Chondrocyte (in vitro differentiated cells): ENCODE results near the gene AGPAT2. TPM values are rescaled to one million over a fixed set of nuclear protein-coding genes. Genes with fewer than 3 reads are reported as not detected.

ENCODE experiments used
- DNase-seq: peaks from one replicate; pipeline ENCODE4 v3.0.0; 2021; ENCODE audit warnings: mixed read lengths, low spot score
- H3K27ac Mint-ChIP-seq: one replicate; pipeline ENCODE4 v1.8.0; 2021; ENCODE audit warnings: mild to moderate bottlenecking, moderate library complexity, mixed read lengths; ENCODE audit not compliant: unreplicated experiment
- H3K27me3 Mint-ChIP-seq: 2 replicates; pipeline ENCODE4 v1.8.0; 2021; ENCODE audit warnings: low read depth, mixed read lengths
- H3K36me3 Mint-ChIP-seq: 2 replicates; pipeline ENCODE4 v1.8.0; 2021; ENCODE audit warnings: low read depth, mixed read lengths
- H3K4me1 Mint-ChIP-seq: 2 replicates; pipeline ENCODE4 v1.8.0; 2021; ENCODE audit warnings: low read depth, mild to moderate bottlenecking, mixed read lengths
- H3K4me3 Mint-ChIP-seq: one replicate; pipeline ENCODE4 v1.8.0; 2021; ENCODE audit warnings: mild to moderate bottlenecking, moderate library complexity, mixed read lengths; ENCODE audit not compliant: unreplicated experiment
- H3K9me3 Mint-ChIP-seq: 2 replicates; pipeline ENCODE4 v1.8.0; 2021; ENCODE audit warnings: low read depth, mixed read lengths
- total RNA-seq: library from RNA; stranded (reverse); gene quantifications from 3 replicates; pipeline ENCODE4 v1.2.1, GENCODE V29; 2021
- TF ChIP-seq, protein P1 (sequence below): fragments of 200-600 bp; sonication (generic); IDR thresholded peaks from 2 replicates; pipeline ENCODE4 v1.5.0; 2021; ENCODE audit warnings: antibody characterized with exemption, mild to moderate bottlenecking, moderate library complexity

Gene AGPAT2
- total RNA-seq, 1 donor from 2014 or later, result 39.8 TPM

DNA sequence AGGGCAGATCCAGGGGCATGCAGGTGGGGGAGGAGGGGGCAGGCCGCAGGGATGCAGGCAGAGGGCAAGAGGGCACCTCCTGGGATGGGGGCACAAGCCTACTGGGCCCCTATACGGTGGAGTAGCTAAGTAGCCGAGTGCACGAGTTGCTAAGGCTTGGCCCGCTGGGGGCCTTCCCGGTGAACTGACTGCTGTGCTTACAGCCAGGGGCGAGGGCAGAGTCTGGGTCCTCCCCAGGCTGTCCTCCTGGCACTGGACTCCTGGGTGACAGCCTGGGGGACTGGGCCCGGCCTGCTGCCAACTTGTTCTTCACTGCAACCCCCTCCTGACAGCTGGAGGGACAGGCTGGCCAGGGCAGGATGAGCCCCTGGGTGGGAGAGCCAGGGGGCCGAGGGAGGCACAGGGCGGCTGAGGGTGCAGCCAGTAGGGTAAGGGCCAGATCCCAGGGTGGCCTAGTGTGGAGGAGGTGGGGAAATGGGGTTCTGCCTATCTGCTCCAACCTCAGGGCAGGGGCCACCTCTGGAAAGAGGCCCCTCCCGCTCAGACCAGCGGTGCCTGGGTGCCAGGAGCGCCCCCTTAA is 26.2 kb downstream of the AGPAT2 start:
- H3K9me3 Mint-ChIP-seq, result no peaks in the 10 kb centered on the region
- H3K4me3 Mint-ChIP-seq, result no peak overlapping the region
- DNase-seq, result no peak
- no peak overlapping the region for H3K27ac Mint-ChIP-seq
- no peaks in the 10 kb centered on the region for H3K36me3 Mint-ChIP-seq
- H3K27me3 Mint-ChIP-seq, result peaks cover 8% of the 10 kb centered on the region
- TF ChIP-seq, protein P1, sequence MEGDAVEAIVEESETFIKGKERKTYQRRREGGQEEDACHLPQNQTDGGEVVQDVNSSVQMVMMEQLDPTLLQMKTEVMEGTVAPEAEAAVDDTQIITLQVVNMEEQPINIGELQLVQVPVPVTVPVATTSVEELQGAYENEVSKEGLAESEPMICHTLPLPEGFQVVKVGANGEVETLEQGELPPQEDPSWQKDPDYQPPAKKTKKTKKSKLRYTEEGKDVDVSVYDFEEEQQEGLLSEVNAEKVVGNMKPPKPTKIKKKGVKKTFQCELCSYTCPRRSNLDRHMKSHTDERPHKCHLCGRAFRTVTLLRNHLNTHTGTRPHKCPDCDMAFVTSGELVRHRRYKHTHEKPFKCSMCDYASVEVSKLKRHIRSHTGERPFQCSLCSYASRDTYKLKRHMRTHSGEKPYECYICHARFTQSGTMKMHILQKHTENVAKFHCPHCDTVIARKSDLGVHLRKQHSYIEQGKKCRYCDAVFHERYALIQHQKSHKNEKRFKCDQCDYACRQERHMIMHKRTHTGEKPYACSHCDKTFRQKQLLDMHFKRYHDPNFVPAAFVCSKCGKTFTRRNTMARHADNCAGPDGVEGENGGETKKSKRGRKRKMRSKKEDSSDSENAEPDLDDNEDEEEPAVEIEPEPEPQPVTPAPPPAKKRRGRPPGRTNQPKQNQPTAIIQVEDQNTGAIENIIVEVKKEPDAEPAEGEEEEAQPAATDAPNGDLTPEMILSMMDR, result no peak
- H3K4me1 Mint-ChIP-seq, result peaks cover 2% of the 10 kb centered on the region

DNA sequence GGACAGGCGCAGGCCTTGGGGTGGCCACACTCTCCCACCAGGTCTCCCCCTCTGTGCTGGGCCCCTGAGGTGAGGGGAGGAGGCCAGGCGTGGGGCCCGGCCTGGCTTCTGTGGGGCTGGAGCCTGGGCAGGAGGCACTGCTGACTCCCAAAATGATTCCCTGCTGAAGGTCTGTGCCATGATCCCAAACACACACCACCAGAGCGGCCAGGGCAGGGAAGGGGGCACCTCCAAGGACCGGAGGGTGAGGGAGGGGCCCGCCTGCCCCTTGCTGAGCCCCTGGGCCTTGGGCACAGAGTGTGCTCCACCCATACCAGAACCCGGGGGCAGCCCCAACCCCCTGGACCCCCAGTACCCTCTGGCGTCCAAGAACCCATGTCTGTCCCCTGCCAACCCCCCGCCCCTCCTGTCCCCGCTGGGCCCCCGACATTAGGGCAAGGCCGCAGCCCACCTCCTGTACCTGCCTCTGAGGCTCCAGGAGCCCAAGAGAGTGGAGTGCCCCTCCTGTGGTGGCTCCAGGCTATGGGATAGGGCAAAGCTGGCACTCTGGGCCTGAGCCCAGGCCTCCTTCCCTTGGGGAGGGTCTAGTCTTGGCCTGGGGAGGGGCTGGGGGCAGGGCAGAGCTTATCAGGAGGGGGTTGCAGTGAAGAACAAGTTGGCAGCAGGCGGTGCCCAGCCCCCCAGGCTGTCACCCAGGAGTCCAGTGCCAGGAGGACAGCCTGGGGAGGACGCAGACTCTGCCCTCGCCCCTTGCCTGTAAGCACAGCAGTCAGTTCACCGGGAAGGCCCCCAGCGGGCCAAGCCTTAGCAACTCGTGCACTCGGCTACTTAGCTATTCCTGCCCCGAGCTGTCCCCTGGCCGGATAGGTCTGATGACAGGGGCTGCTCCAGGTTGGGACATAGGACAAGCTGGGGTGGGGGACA is 27.1 kb downstream of the AGPAT2 start:
- H3K27ac Mint-ChIP-seq, result no peak overlapping the region
- no peaks in the 10 kb centered on the region for H3K36me3 Mint-ChIP-seq
- no peak overlapping the region for H3K4me3 Mint-ChIP-seq
- no peaks in the 10 kb centered on the region for H3K9me3 Mint-ChIP-seq
- no peak for DNase-seq
- H3K4me1 Mint-ChIP-seq, result peaks cover 1% of the 10 kb centered on the region
- TF ChIP-seq, protein P1, result no peak
- H3K27me3 Mint-ChIP-seq, result peaks cover 8% of the 10 kb centered on the region

DNA sequence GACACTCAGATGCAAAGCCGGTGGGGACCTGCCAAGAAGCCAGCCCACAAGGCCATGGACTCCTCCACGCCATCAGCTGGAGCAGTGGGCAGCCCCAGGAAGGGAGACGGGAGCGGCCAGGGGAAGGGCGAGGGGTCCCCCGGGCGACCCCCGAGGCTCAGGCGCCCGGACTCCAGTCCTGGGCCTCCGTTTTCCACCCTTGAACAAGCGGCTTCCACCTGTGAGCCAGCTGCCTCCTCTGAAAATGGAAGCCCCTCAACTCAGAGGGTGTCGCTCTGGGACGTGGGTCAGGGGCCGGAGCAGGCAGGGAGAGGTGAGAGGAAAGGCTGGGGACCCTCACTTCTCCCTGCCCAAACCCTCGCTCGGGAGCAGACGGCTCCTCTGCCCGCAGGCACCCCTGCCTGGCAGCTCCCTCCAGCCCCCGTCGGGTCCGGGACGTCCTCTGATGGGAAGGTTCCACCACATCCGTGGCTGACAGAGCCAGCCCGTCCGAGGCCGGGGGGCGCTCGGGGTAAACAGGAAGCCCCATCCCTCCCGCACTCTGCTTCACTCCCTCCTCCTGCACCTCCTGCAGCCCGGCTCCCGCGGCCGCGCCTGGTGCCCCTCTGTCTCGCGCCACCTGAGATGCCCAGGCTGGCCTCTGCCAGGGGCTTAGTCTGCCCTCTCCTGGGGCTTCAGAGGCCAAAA is 28.3 kb downstream of the AGPAT2 start:
- DNase-seq, result no peak
- Mint-ChIP-seq H3K27me3 (peaks cover 8% of the 10 kb centered on the region), H3K36me3 (no peaks in the 10 kb centered on the region), H3K27ac (no peak overlapping the region), H3K4me1 (no peaks in the 10 kb centered on the region), H3K9me3 (no peaks in the 10 kb centered on the region), H3K4me3 (no peak overlapping the region)
- TF ChIP-seq, protein P1, result no peak

DNA sequence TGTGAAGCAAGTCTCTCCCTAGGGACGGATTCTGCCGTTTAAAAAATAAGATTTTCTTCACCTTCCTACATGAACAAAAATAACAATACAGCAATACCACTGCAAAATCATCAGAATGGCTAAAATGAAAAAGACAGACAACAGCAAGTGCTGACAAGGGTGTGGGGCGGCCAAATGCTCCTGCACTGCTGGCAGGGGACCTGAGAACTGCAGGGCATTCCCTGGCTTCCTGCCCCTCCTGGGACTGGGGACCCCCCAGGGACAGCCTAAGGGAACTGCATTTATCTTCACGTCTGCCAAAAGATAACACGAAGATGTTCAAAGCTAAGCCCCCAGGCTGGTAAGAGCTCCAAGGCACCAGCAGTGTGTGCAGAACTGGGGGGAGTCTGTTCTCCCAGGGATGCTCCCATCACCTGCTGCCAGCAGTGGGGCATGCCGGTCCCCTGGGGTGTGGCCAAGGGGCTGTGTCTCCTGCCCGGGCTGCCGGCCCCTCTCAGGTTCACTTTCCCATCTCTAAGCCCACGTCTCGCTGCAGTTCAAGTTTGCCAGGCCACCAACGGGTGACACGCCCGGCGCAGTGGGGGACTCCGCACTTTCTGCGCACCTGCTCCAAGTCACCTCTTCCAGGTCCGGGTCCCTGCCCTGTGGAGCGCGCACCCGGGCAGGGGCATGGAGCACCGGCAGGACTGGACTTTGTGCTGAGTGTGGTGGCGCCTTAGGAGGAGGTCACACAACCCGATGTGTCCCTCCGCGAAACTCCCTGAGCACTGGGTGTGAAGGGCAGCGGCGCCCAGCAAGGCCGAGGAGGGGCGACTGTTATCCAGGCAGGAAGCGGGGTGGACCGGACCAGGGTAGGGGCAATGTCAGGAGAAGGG is 29.0 kb downstream of the AGPAT2 start:
- DNase-seq, result no peak
- Mint-ChIP-seq H3K9me3 (no peaks in the 10 kb centered on the region), H3K4me1 (no peaks in the 10 kb centered on the region)

More for the DNA sequence above, 29.0 kb downstream of the AGPAT2 start:
- Mint-ChIP-seq H3K27ac (no peak overlapping the region), H3K27me3 (peaks cover 8% of the 10 kb centered on the region), H3K4me3 (no peak overlapping the region), H3K36me3 (no peaks in the 10 kb centered on the region)
- TF ChIP-seq, protein P1, result no peak
